Ishikawa (cell line): ENCODE measurements around the gene TOR1AIP2.

Source experiments
- EP300 ChIP-seq: IDR thresholded peaks from 2 replicates; pipeline ENCODE4 v1.6.1; 2012; ENCODE audit warnings: borderline replicate concordance
- TF ChIP-seq, protein P1 (sequence below): IDR thresholded peaks from 2 replicates; pipeline ENCODE4 v1.6.1; 2012; ENCODE audit warnings: low read depth, mild to moderate bottlenecking

- TF ChIP-seq, protein P1, sequence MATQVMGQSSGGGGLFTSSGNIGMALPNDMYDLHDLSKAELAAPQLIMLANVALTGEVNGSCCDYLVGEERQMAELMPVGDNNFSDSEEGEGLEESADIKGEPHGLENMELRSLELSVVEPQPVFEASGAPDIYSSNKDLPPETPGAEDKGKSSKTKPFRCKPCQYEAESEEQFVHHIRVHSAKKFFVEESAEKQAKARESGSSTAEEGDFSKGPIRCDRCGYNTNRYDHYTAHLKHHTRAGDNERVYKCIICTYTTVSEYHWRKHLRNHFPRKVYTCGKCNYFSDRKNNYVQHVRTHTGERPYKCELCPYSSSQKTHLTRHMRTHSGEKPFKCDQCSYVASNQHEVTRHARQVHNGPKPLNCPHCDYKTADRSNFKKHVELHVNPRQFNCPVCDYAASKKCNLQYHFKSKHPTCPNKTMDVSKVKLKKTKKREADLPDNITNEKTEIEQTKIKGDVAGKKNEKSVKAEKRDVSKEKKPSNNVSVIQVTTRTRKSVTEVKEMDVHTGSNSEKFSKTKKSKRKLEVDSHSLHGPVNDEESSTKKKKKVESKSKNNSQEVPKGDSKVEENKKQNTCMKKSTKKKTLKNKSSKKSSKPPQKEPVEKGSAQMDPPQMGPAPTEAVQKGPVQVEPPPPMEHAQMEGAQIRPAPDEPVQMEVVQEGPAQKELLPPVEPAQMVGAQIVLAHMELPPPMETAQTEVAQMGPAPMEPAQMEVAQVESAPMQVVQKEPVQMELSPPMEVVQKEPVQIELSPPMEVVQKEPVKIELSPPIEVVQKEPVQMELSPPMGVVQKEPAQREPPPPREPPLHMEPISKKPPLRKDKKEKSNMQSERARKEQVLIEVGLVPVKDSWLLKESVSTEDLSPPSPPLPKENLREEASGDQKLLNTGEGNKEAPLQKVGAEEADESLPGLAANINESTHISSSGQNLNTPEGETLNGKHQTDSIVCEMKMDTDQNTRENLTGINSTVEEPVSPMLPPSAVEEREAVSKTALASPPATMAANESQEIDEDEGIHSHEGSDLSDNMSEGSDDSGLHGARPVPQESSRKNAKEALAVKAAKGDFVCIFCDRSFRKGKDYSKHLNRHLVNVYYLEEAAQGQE = no peak
- no peak for TF ChIP-seq EP300
Observed at GRCh38 chr1:179820226-179820970, 57.2 kb downstream of the TOR1AIP2 start.
